Activated naive CD8-positive, alpha-beta T cell treated with anti-CD3 and anti-CD28 coated beads, Interleukin-2, amount 50 U/mL, for 24 hours (primary cell): Measurements from ENCODE around the gene SDSL.

Experiments
- ATAC-seq: fragments of 150-1000 bp; cut with Tn5 transposase; one replicate; pipeline ENCODE4 v1.10.0; 2021
- DNase-seq: peaks from one replicate; pipeline ENCODE4 v3.0.0; 2021
- H3K27ac Mint-ChIP-seq: one replicate; pipeline ENCODE4 v1.8.0; 2021; ENCODE audit warnings: mild to moderate bottlenecking, mixed read lengths
- H3K27me3 Mint-ChIP-seq: one replicate; pipeline ENCODE4 v1.8.0; 2021; ENCODE audit warnings: mixed read lengths
- H3K36me3 Mint-ChIP-seq: one replicate; pipeline ENCODE4 v1.8.0; 2021; ENCODE audit warnings: low read depth, mixed read lengths
- H3K4me1 Mint-ChIP-seq: one replicate; pipeline ENCODE4 v1.8.0; 2021; ENCODE audit warnings: mixed read lengths
- H3K4me3 Mint-ChIP-seq: one replicate; pipeline ENCODE4 v1.8.0; 2021; ENCODE audit warnings: mild to moderate bottlenecking, moderate library complexity, mixed read lengths
- H3K9me3 Mint-ChIP-seq: one replicate; pipeline ENCODE4 v1.8.0; 2021; ENCODE audit warnings: mixed read lengths

Gene SDSL

GRCh38 chr12:113422030-113422885 is at the start of gene SDSL:
Gene SDSL, plus strand, starts transcription at chr12:113422380. Its CDS starts 5,603 bp downstream, at chr12:113427983.
- Mint-ChIP-seq H3K27ac (peak within 1 kb of the TSS; percentile 52), H3K4me1 (peaks cover 10% of the 10 kb centered on the region), H3K27me3 (peaks cover 9% of the 10 kb centered on the region), H3K4me3 (peak within 1 kb of the TSS; percentile 66), H3K9me3 (no peaks in the 10 kb centered on the region), H3K36me3 (no peaks in the 10 kb centered on the region)
- ATAC-seq = peak; percentile 93
- peak; percentile 46 for DNase-seq

- ATAC-seq (no peak), DNase-seq (no peak)
- no peak overlapping the region for H3K4me3 Mint-ChIP-seq
- no peak overlapping the region for H3K27ac Mint-ChIP-seq
- no peaks in the 10 kb centered on the region for H3K9me3 Mint-ChIP-seq
- H3K27me3 Mint-ChIP-seq = no peaks in the 10 kb centered on the region
- H3K36me3 Mint-ChIP-seq = peaks cover 15% of the 10 kb centered on the region
- no peaks in the 10 kb centered on the region for H3K4me1 Mint-ChIP-seq
Measured at GRCh38 chr12:113373440-113373839, 48.7 kb upstream of the SDSL start.

GRCh38 chr12:113373969-113374368 is 48.2 kb upstream of the SDSL start:
- Mint-ChIP-seq H3K27ac (no peak overlapping the region), H3K36me3 (peaks cover 13% of the 10 kb centered on the region), H3K4me1 (no peaks in the 10 kb centered on the region), H3K4me3 (no peak overlapping the region), H3K9me3 (no peaks in the 10 kb centered on the region), H3K27me3 (no peaks in the 10 kb centered on the region)
- ATAC-seq (no peak), DNase-seq (no peak)

- H3K36me3 Mint-ChIP-seq = peaks cover 15% of the 10 kb centered on the region
- H3K27me3 Mint-ChIP-seq = no peaks in the 10 kb centered on the region
- no peaks in the 10 kb centered on the region for H3K4me1 Mint-ChIP-seq
- DNase-seq (no peak), ATAC-seq (no peak)
- H3K27ac Mint-ChIP-seq = no peak overlapping the region
- no peak overlapping the region for H3K4me3 Mint-ChIP-seq
- no peaks in the 10 kb centered on the region for H3K9me3 Mint-ChIP-seq
Measured at GRCh38 chr12:113374823-113375428, 47.3 kb upstream of the SDSL start.

GRCh38 chr12:113378291-113378690 is 43.9 kb upstream of the SDSL start:
- H3K36me3 Mint-ChIP-seq = peaks cover 15% of the 10 kb centered on the region
- H3K4me3 Mint-ChIP-seq = no peak overlapping the region
- no peaks in the 10 kb centered on the region for H3K9me3 Mint-ChIP-seq
- H3K27me3 Mint-ChIP-seq = no peaks in the 10 kb centered on the region
- no peaks in the 10 kb centered on the region for H3K4me1 Mint-ChIP-seq
- no peak overlapping the region for H3K27ac Mint-ChIP-seq
- DNase-seq (no peak), ATAC-seq (no peak)

- H3K9me3 Mint-ChIP-seq = no peaks in the 10 kb centered on the region
- ATAC-seq = no peak
- no peak overlapping the region for H3K4me3 Mint-ChIP-seq
- no peaks in the 10 kb centered on the region for H3K27me3 Mint-ChIP-seq
- no peaks in the 10 kb centered on the region for H3K4me1 Mint-ChIP-seq
- no peak for DNase-seq
- H3K36me3 Mint-ChIP-seq = peaks cover 13% of the 10 kb centered on the region
- H3K27ac Mint-ChIP-seq = no peak overlapping the region
Measured at GRCh38 chr12:113381220-113381619, 41.0 kb upstream of the SDSL start.

GRCh38 chr12:113382206-113382605 is 40.0 kb upstream of the SDSL start:
- no peaks in the 10 kb centered on the region for H3K9me3 Mint-ChIP-seq
- ATAC-seq (no peak), DNase-seq (no peak)
- H3K4me1 Mint-ChIP-seq = no peaks in the 10 kb centered on the region
- no peaks in the 10 kb centered on the region for H3K27me3 Mint-ChIP-seq
- H3K36me3 Mint-ChIP-seq = peaks cover 12% of the 10 kb centered on the region
- no peak overlapping the region for H3K4me3 Mint-ChIP-seq
- no peak overlapping the region for H3K27ac Mint-ChIP-seq

GRCh38 chr12:113384778-113385177 is 37.4 kb upstream of the SDSL start:
- no peaks in the 10 kb centered on the region for H3K9me3 Mint-ChIP-seq
- no peak for ATAC-seq
- peaks cover 3% of the 10 kb centered on the region for H3K36me3 Mint-ChIP-seq
- no peaks in the 10 kb centered on the region for H3K4me1 Mint-ChIP-seq
- no peak overlapping the region for H3K27ac Mint-ChIP-seq
- DNase-seq = no peak
- H3K27me3 Mint-ChIP-seq = no peaks in the 10 kb centered on the region
- H3K4me3 Mint-ChIP-seq = no peak overlapping the region

GRCh38 chr12:113385282-113385882 is 36.8 kb upstream of the SDSL start:
- Mint-ChIP-seq H3K4me1 (no peaks in the 10 kb centered on the region), H3K27ac (no peak overlapping the region), H3K9me3 (no peaks in the 10 kb centered on the region), H3K36me3 (peaks cover 1% of the 10 kb centered on the region), H3K27me3 (no peaks in the 10 kb centered on the region), H3K4me3 (no peak overlapping the region)
- ATAC-seq (no peak), DNase-seq (no peak)

- Mint-ChIP-seq H3K4me1 (no peaks in the 10 kb centered on the region), H3K27ac (no peak overlapping the region)
- ATAC-seq = no peak
Measured at GRCh38 chr12:113386866-113387566, 35.2 kb upstream of the SDSL start.

GRCh38 chr12:113387631-113388030 is 34.5 kb upstream of the SDSL start:
- Mint-ChIP-seq H3K4me1 (no peaks in the 10 kb centered on the region), H3K9me3 (no peaks in the 10 kb centered on the region), H3K4me3 (no peak overlapping the region), H3K36me3 (no peaks in the 10 kb centered on the region), H3K27me3 (no peaks in the 10 kb centered on the region), H3K27ac (no peak overlapping the region)
- DNase-seq (no peak), ATAC-seq (no peak)

More at GRCh38 chr12:113386866-113387566, 35.2 kb upstream of the SDSL start:
- Mint-ChIP-seq H3K36me3 (no peaks in the 10 kb centered on the region), H3K27me3 (no peaks in the 10 kb centered on the region), H3K4me3 (no peak overlapping the region), H3K9me3 (no peaks in the 10 kb centered on the region)
- no peak for DNase-seq

- no peaks in the 10 kb centered on the region for H3K9me3 Mint-ChIP-seq
- no peaks in the 10 kb centered on the region for H3K27me3 Mint-ChIP-seq
- ATAC-seq (no peak), DNase-seq (no peak)
- H3K36me3 Mint-ChIP-seq = no peaks in the 10 kb centered on the region
- H3K4me1 Mint-ChIP-seq = no peaks in the 10 kb centered on the region
- H3K27ac Mint-ChIP-seq = no peak overlapping the region
- no peak overlapping the region for H3K4me3 Mint-ChIP-seq
Measured at GRCh38 chr12:113388351-113388750, 33.8 kb upstream of the SDSL start.

GRCh38 chr12:113390064-113391043 is 31.8 kb upstream of the SDSL start:
- H3K27ac Mint-ChIP-seq = no peak overlapping the region
- no peaks in the 10 kb centered on the region for H3K27me3 Mint-ChIP-seq
- H3K4me3 Mint-ChIP-seq = no peak overlapping the region
- no peak for ATAC-seq
- H3K4me1 Mint-ChIP-seq = no peaks in the 10 kb centered on the region
- no peaks in the 10 kb centered on the region for H3K9me3 Mint-ChIP-seq
- DNase-seq = no peak
- no peaks in the 10 kb centered on the region for H3K36me3 Mint-ChIP-seq

GRCh38 chr12:113391145-113391544 is 31.0 kb upstream of the SDSL start:
- Mint-ChIP-seq H3K27me3 (no peaks in the 10 kb centered on the region), H3K9me3 (no peaks in the 10 kb centered on the region), H3K36me3 (no peaks in the 10 kb centered on the region), H3K27ac (no peak overlapping the region), H3K4me1 (no peaks in the 10 kb centered on the region), H3K4me3 (no peak overlapping the region)
- no peak for ATAC-seq
- DNase-seq = no peak
